SH-SY5Y (cell line): ENCODE data around the gene ARID4B.
A peak's percentile ranks its signal among the peaks of the same experiment; 100 is the strongest.

Experiments
- GATA2 ChIP-seq: IDR thresholded peaks from 2 replicates; pipeline ENCODE4 v1.6.1; 2011; ENCODE audit warnings: mild to moderate bottlenecking, low read depth, low read length
- GATA3 ChIP-seq: IDR thresholded peaks from 2 replicates; pipeline ENCODE4 v1.6.1; 2011; ENCODE audit warnings: low read depth, mild to moderate bottlenecking, low read length, moderate library complexity

The ARID4B gene

DNA sequence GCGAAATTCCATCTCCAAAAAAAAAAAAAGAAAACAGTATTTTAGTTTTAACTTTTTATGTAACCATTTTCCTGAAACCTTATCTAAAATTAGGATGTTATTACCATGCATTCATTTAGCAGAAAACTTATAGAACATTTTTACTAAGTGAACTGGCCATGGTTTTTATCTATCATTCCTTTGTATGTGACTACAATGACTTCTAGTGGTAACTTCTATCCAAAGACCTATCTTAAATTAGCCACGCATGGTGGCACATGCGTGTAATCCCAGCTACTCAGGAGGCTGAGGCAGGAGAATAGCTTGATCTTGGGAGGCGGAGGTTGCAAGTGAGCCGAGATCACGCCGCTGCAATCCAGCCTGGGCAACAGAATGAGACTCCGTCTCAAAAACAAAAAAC, 11.8 kb upstream of the ARID4B start:
- TF ChIP-seq GATA2 (no peak), GATA3 (no peak)

DNA sequence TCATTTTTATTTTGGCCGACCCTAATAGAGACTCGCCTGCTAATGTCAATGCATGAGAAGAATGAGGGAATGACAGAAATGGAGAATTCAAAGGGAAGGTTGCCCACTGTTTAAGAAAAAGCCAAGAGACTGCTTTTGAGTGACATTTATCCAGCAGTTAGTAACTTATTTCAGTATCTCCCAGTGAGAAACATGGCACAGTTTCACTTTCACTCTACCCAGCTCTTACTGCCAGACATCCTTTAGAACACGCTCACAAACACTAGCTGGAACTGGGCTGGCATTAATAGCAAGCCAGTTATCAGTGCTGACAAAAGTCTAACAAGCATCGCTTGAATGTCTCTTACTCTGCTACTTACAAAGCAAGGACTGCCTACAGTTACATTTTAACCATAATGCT, 8.9 kb upstream of the ARID4B start:
- TF ChIP-seq GATA2 (no peak), GATA3 (no peak)

DNA sequence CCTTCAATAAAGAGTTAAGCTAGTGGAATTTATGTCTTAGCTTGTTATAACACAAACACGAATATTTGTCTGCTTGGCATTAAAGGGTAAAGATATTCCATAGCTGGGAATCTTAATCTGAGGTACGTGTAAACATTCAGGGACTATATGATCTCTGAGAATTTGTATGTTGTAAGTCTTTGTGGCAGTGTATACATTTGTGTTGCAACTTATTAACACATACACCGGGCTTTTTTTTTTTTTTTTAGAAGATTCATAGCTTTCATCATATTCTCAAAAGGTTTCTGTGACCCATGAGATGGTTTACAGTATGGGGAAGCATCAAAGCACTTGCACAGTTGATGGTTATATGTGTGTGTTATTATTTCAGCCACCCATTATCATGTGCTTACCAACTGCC, 3.4 kb upstream of the ARID4B start:
- TF ChIP-seq GATA3 (no peak), GATA2 (no peak)

DNA sequence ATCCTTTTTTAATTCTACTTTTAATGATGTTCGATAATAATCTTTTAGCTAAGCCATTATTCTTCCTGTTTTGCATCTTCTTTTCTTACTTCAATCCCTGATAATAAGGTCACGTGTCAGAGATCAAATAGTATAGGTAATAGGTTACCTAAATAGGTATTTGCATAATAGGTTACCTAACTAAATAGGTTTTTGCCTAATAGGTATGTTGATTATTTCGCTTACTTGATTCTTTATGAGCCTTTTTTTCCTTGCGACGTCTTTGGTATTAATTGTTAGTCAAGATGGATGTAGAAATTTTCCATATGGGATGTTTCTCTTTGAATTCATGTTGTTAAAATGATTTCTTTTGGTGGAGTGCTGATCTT, 2.9 kb upstream of the ARID4B start:
- TF ChIP-seq GATA2 = no peak
- TF ChIP-seq GATA3 = no peak

DNA sequence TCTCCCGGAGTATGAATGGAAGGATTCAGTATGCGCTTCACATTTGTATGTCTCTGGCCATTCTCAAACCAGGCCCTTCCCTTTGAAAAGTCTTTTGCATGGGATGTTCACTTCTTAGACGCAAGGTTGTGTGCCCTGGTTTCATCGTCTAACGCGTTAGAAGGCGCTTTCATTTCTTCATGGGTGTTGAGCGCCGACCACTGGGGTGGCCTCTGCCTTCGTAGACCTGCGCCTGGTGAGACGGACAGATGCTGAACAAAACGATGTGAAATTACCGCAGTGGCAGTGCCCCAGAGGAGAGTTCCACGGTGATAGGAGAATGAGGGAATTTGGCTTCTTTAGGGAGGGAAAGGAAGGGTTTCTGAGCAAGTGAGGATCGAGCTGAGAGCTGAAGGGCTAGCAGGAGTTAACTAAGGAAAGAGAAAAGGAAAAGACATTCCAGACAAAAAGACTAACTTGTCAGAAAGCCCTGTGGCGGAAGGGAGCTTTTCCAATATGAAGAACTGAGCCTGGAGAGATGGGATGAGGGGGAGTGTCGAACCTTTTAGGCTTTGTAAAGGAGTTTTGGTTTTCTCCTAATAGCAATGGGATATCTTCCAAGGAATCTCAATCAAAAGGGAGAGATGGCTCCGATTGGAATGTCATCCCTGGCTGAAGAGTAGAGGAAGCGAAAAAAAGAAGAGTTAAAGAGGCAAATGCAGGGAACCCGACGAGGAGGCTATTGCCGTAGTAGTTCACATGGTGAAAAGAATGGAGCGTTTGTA, 1.3 kb upstream of the ARID4B start:
- TF ChIP-seq GATA3 = no peak

DNA sequence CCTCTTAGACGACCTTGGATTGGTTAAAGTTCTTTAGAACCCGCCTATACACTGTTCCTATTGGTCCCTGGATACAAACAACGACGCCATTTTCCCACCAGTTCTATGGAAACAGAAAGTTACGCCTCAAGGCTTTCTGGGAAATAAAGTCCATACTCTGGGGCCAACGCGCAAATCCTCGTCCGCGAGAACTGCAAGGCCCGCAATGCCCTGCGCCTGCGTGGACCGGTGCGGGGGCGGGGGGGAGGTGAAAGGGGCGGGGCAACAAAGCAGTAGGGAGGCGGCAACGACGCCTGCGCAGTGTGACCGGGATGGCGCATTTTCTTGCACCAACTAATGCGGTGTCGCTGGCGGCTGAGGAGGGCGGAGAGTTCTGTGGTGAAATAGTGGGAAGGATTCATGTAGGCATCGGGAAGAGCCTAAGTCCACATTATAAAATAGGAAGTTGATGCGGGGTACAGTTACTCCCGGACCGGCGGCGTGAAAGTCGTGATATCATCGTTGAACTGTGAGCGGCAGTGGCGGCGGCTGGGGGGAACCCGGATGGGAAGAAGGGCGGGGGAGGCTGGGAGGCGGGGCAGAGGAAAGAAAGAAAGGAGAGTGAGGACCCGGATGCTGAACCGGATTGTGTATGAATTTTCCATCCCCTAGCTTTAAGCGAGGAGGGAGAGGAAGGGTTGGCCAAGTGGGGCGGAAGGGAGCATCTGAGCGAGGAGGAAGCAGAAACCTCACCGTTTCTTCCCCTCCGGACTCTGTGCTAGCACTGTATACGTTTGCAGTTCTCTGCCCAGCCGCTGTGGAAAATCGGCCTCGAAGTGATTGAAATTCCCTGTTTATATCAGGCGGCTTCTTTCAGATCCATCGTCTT, 526 bp upstream of the ARID4B start, which contains the start of gene GGPS1:
Gene GGPS1 (plus strand): TSS at position 300 of the 868 bp plus-strand sequence. CDS start 6,695 bp downstream, outside the sequence.
- TF ChIP-seq GATA3 (no peak), GATA2 (peak; percentile 52; the same call in 1 of the 2 replicates)

DNA sequence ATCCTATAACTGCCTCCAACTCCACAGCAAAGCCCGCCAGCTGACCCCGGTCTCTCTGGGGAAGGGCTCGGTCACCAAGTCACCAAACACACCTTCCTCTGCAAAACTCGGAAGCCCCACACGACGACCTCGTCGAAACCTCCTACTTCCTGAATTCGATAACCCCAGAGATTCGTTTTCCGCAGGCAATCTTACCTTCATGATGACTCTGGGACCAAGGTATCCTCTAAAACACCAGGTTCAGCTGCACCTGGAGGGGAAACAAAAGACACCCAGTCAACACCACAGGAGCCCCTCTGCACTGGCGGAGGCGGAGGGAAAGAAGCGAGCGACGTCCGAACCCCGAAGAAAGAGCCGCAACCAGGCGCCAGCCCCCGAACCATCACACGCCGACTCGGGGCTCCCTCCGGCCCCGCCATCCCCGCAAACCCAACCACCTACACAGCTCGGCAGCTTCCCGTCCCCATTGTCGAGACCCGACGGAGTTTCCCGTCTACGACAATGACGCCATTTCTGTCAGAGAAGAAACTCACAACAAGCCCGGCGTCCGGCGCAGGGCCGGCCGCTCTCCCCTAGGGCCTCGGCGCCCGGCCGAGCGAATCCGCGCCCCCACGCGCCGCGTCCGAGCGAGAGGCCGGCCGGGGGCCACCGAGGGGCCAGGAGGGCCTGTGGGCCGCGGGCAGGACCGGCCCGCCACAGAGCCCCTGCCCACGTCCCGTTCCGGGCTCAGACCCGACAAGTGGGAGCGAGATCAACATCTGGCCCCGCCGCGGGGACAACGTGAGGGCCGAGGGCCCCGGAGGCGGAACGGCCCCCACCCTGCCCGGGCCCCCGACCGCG, 1.0 kb downstream of the ARID4B start:
- TF ChIP-seq GATA3 (no peak), GATA2 (no peak; the same call in 1 of the 2 replicates)

DNA sequence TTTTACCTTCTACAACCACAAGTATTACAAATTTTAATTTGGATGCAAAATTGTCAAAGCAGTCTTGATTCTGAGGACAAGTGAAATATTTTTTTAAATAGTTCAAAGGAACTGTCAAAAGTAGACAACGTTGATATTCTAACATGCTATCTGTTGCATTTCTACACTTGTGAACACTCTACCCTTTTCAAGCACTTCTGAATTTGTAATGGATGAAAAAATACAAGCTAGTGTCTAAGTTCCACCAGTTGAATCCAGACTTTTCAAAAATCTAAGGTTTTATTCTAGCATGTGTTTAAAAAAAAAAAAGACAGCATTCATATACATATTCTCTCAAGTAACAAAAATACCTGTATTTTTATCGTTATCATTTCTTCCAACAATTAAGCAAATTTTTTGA, 2.1 kb downstream of the ARID4B start:
- TF ChIP-seq GATA3 (no peak), GATA2 (no peak)

DNA sequence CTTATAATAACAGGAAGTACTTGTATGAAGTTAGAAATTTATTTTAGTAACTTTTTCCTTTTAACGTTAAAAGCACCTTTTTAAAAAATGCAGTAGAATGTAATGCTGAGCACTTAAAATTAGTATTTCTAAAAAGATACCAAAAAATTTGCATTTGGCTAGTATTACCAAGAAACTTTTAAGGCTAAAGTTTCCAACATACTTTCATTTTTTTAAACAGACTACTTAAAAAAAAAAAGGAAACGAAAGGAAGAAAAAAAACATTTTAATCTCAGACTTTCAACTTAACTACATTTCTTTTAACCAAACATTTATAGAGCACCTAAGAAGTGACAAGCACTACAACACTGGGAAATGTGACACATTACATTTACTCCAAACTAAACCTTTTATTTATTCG, 2.8 kb downstream of the ARID4B start:
- TF ChIP-seq GATA2 (no peak), GATA3 (no peak)

DNA sequence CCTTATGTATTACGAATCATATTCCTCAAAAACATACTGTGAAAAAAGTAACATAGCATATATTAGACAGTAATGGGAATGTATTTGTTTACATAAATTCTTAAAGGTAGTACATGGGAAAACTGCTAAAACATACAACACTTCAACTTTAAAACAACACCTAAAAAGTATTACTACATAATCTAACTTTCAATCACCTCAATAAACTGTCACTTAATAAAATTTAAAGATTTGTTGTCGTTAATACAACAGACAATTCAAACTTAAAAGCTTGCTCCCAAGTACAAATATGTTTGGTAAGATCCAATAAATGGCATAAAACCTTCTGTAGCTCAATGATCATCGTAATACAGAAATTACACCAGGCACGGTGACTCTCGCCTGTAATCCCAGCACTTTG, 3.7 kb downstream of the ARID4B start:
- no peak for TF ChIP-seq GATA3
- TF ChIP-seq GATA2 = no peak

DNA sequence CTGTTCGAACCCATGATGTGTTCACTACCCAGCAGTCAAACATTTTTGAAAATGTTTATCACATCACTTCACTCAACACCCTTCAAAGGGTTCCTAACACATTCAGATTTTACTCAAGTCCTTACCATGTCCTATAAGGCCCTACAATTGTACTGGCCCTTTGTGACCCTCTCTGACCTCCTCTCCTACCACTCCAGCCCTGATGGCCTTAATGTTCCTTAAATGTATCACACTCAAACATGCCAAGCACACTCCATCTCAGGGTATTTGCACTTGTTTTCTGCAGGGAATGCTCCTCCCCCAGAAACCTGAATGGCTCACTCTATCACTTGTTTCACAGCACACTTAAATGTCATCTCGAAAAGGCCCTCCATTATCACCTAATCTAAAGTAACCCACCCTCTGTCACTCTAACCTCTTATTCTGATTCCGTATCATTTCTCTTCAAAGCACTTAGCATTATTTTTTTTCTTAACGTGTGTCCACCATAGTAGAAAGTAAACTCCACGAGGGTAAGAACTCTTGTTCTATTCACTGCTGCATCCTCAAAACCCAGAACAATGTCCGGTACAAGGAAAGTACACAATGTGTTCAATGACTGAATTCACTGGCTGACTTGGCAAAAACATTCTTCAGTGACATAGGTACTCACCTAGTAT, 7.3 kb downstream of the ARID4B start:
- TF ChIP-seq GATA2 (no peak), GATA3 (no peak)

DNA sequence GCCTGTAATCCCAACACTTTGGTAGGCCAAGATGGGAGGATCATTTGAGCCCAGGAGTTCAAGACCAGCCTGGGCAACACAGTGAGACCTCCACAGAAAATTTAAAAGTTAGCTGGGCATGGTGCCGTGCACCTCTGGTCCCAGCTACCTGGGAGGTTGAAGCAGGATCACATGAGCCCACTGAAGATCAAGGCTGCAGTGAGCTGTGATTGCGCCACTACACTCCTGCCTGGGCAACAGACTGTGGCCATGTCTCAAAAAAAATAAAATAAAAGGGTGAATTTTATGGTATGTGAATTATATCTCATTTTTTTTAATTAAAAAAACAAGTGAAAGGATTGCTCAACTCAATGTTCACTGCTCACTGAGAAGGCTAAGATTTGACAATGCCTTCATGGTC, 8.7 kb downstream of the ARID4B start:
- TF ChIP-seq GATA3 (no peak), GATA2 (no peak)

DNA sequence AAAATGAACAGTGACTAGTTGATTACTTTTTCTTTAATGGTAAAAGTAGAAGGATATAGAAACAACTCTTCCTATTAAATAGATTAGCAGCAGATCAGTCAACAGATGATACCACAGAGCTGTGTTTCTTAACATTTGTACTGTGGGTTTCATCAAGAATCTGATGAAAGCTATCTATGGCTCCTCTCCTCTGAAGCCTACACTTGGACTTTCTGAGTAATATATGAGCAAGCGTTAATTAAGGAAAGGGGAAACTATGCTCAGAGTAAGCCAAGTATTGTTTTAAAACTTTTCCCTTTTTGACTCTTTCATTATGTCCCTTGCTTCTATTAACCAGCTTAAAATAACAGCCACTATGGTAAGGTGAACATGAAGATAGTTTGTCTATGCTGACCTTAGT, 10.8 kb downstream of the ARID4B start:
- no peak for TF ChIP-seq GATA2
- no peak for TF ChIP-seq GATA3
